KMS-11 (cell line): Measurements from ENCODE around the gene BCL2L13.

ENCODE experiments used
- H2AFZ ChIP-seq: fragments of 200-600 bp; sonication (generic); 2 replicates; pipeline ENCODE4 v1.6.1; 2016; ENCODE audit warnings: antibody characterized with exemption, mixed run types, low read depth
- H3K27ac ChIP-seq: fragments of 200-600 bp; sonication (generic); 2 replicates; pipeline ENCODE4 v1.6.1; 2016; ENCODE audit warnings: mild to moderate bottlenecking, mixed run types
- H3K27me3 ChIP-seq: fragments of 200-600 bp; sonication (generic); 2 replicates; pipeline ENCODE4 v1.6.1; 2017; ENCODE audit warnings: mild to moderate bottlenecking, low read depth, mixed run types, moderate library complexity; ENCODE audit not compliant: insufficient read depth
- H3K36me3 ChIP-seq: fragments of 200-600 bp; sonication (generic); 2 replicates; pipeline ENCODE4 v1.6.1; 2017; ENCODE audit warnings: mild to moderate bottlenecking, mixed run types; ENCODE audit not compliant: insufficient read depth
- H3K4me1 ChIP-seq: fragments of 200-600 bp; sonication (generic); 2 replicates; pipeline ENCODE4 v1.6.1; 2016; ENCODE audit warnings: mild to moderate bottlenecking, low read depth, mixed run types; ENCODE audit not compliant: poor library complexity, severe bottlenecking
- H3K4me2 ChIP-seq: fragments of 200-600 bp; sonication (generic); 2 replicates; pipeline ENCODE4 v1.7.0; 2016; ENCODE audit warnings: mild to moderate bottlenecking, mixed run types
- H3K4me3 ChIP-seq: fragments of 200-600 bp; sonication (generic); IDR thresholded peaks from 2 replicates; pipeline ENCODE4 v1.6.1; 2017; ENCODE audit warnings: low read depth, low read length, mixed read lengths; ENCODE audit not compliant: insufficient read depth
- H3K79me2 ChIP-seq: fragments of 200-600 bp; sonication (generic); 2 replicates; pipeline ENCODE4 v1.6.1; 2016; ENCODE audit warnings: low read depth, mixed run types; ENCODE audit not compliant: insufficient read depth
- H3K9ac ChIP-seq: fragments of 200-600 bp; sonication (generic); 2 replicates; pipeline ENCODE4 v1.6.1; 2016; ENCODE audit warnings: mild to moderate bottlenecking, mixed run types
- H4K20me1 ChIP-seq: fragments of 200-600 bp; sonication (generic); 2 replicates; pipeline ENCODE4 v1.6.1; 2016; ENCODE audit warnings: mild to moderate bottlenecking, mixed run types; ENCODE audit not compliant: insufficient read depth
- TF ChIP-seq, protein P1 (sequence below): fragments of 200-600 bp; sonication (generic); conservative IDR thresholded peaks from 2 replicates; pipeline ENCODE4 v1.6.1; 2017; ENCODE audit warnings: low read depth, mild to moderate bottlenecking, antibody characterized with exemption, low read length, moderate library complexity, mixed read lengths

BCL2L13 gene

GRCh38 chr22:17741866-17742526 is 103.4 kb downstream of the BCL2L13 start:
- Histone ChIP-seq H3K36me3 (no peaks in the 10 kb centered on the region), H2AFZ (no peak overlapping the region), H3K4me2 (no peak overlapping the region), H3K4me1 (peaks cover 12% of the 10 kb centered on the region), H3K79me2 (peaks cover under 1% of the 10 kb centered on the region; the same call in 1 of the 2 replicates), H3K4me3 (no peak overlapping the region), H3K27ac (no peak overlapping the region), H3K9ac (no peak overlapping the region), H4K20me1 (no peaks in the 10 kb centered on the region), H3K27me3 (no peaks in the 10 kb centered on the region)
- TF ChIP-seq, protein P1, sequence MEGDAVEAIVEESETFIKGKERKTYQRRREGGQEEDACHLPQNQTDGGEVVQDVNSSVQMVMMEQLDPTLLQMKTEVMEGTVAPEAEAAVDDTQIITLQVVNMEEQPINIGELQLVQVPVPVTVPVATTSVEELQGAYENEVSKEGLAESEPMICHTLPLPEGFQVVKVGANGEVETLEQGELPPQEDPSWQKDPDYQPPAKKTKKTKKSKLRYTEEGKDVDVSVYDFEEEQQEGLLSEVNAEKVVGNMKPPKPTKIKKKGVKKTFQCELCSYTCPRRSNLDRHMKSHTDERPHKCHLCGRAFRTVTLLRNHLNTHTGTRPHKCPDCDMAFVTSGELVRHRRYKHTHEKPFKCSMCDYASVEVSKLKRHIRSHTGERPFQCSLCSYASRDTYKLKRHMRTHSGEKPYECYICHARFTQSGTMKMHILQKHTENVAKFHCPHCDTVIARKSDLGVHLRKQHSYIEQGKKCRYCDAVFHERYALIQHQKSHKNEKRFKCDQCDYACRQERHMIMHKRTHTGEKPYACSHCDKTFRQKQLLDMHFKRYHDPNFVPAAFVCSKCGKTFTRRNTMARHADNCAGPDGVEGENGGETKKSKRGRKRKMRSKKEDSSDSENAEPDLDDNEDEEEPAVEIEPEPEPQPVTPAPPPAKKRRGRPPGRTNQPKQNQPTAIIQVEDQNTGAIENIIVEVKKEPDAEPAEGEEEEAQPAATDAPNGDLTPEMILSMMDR: no peak

DNA sequence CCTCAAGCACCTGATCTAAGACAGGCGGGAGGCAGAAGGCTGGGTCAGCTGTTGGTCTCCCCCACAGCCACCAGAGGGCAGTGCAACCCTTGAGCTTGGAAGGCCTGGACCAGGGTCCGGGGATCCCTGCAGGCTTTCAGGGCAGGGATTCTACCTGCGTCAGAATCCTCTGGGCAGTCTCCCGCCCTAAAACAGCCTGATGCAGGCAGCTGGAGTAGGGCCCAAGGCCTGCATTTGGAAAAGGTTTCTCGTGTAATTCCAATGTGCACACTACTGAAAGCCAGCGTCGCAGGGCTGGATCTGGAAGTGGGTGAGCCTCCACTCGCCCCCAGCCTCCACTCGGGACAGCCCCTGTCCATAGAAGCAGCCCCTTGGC is 104.0 kb downstream of the BCL2L13 start:
- Histone ChIP-seq H3K9ac (no peak overlapping the region), H4K20me1 (no peaks in the 10 kb centered on the region), H3K4me2 (no peak overlapping the region), H3K4me1 (peaks cover 12% of the 10 kb centered on the region), H3K27ac (no peak overlapping the region), H3K27me3 (no peaks in the 10 kb centered on the region), H3K4me3 (no peak overlapping the region), H3K36me3 (no peaks in the 10 kb centered on the region), H2AFZ (no peak overlapping the region), H3K79me2 (peaks cover 5% of the 10 kb centered on the region; the same call in 1 of the 2 replicates)
- TF ChIP-seq, protein P1: peak; percentile 74

DNA sequence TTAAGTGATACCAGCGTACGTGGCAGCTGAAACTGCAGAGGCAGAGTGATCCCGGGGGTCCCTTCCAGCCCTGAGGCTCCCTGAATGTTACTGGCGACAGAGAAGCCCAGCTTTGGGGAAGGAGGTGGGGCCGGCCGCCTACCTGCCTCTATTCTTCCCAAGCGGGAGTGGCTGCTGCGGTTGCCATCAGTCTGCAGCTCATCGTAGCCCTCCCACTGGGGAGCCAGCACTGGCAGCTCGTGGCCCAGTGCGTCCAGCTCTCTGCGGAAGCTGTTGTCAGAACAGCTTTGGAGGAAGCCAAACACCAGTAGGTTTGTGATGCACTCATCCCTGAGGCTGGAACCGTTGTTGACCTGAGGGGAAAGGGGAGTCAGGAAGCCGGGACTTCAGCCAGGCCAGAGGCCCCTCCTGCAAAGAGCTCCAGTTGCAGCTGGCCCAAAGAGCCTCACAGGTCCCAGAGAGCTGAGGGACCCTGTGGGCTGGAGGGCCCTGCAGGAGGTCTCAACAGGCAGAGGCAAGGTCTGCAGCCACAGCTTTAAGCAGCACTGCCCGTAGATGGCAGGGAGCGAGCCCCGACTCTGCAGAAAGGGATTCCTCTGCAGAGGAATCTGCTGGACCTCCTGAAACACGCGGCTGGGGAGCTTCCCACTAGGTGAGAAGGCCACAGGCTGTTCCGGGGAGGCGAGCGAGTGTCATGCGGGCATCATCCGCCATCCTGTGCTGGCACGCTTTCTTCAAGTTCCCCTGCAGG is 105.3 kb downstream of the BCL2L13 start:
- no peaks in the 10 kb centered on the region for H3K27me3 ChIP-seq
- no peak overlapping the region for H3K9ac ChIP-seq
- no peak overlapping the region for H2AFZ ChIP-seq
- H3K79me2 ChIP-seq: peaks cover 7% of the 10 kb centered on the region; the same call in 1 of the 2 replicates
- no peak overlapping the region for H3K27ac ChIP-seq
- H3K4me3 ChIP-seq: no peak overlapping the region
- H3K4me2 ChIP-seq: no peak overlapping the region
- no peaks in the 10 kb centered on the region for H4K20me1 ChIP-seq
- TF ChIP-seq, protein P1: no peak
- H3K4me1 ChIP-seq: peaks cover 12% of the 10 kb centered on the region
- no peaks in the 10 kb centered on the region for H3K36me3 ChIP-seq

DNA sequence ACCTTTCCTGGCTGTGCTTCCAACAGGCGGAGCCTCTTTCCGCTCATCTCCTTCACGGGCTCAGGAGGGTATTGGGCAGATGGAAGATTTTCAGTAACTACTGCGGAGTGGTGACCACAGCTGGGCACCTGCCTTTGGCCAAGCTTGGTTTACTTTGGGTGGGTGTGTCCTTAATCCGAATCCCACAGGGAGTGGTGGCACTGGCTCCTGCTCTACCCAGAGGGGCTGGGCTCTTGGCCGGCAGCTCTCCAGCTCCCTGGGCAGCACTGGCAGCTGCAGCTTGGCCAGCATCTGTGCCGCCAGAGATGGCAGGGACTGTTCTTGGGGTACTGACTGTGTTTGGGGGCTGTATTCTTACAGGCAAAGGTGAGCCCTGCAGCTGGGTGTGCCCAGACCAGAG is 105.9 kb downstream of the BCL2L13 start:
- H2AFZ ChIP-seq: no peak overlapping the region
- H3K27me3 ChIP-seq: no peaks in the 10 kb centered on the region
- H3K36me3 ChIP-seq: no peaks in the 10 kb centered on the region
- H3K27ac ChIP-seq: no peak overlapping the region
- peaks cover 7% of the 10 kb centered on the region; the same call in 1 of the 2 replicates for H3K79me2 ChIP-seq
- no peak overlapping the region for H3K4me3 ChIP-seq
- peaks cover 12% of the 10 kb centered on the region for H3K4me1 ChIP-seq
- H4K20me1 ChIP-seq: no peaks in the 10 kb centered on the region
- no peak overlapping the region for H3K9ac ChIP-seq
- TF ChIP-seq, protein P1: no peak
- no peak overlapping the region for H3K4me2 ChIP-seq
